Loucy (cell line): Measurements from ENCODE around the gene PARM1.

ENCODE experiments used
- H2AFZ ChIP-seq: fragments of 200-600 bp; sonication (generic); 2 replicates; pipeline ENCODE4 v1.6.0; 2016; ENCODE audit warnings: antibody characterized with exemption, mild to moderate bottlenecking, low read length, moderate library complexity
- H3F3A ChIP-seq: fragments of 200-600 bp; 2 replicates; pipeline ENCODE4 v1.6.0; 2016; ENCODE audit warnings: antibody characterized with exemption, low read depth, mild to moderate bottlenecking
- H3K27me3 ChIP-seq: fragments of 200-600 bp; sonication (generic); 2 replicates; pipeline ENCODE4 v1.6.1; 2014; ENCODE audit warnings: low read length, mild to moderate bottlenecking; ENCODE audit not compliant: insufficient read depth, poor library complexity, severe bottlenecking
- H3K36me3 ChIP-seq: fragments of 200-600 bp; sonication (generic); 2 replicates; pipeline ENCODE4 v1.6.1; 2016; ENCODE audit warnings: low read length; ENCODE audit not compliant: insufficient read depth
- H3K4me1 ChIP-seq: fragments of 200-600 bp; sonication (generic); 2 replicates; pipeline ENCODE4 v1.5.1; 2014; ENCODE audit warnings: low read length, mild to moderate bottlenecking; ENCODE audit not compliant: insufficient read depth, poor library complexity, severe bottlenecking
- H3K4me2 ChIP-seq: fragments of 200-600 bp; sonication (generic); 2 replicates; pipeline ENCODE4 v1.6.0; 2014; ENCODE audit warnings: antibody characterized with exemption, low read length, low read depth, mild to moderate bottlenecking; ENCODE audit not compliant: poor library complexity, severe bottlenecking
- H3K4me3 ChIP-seq: fragments of 200-600 bp; sonication (generic); 2 replicates; pipeline ENCODE4 v1.5.1; 2014; ENCODE audit warnings: low read length, mild to moderate bottlenecking, mixed read lengths; ENCODE audit not compliant: poor library complexity, severe bottlenecking
- H3K79me2 ChIP-seq: fragments of 200-600 bp; sonication (generic); 2 replicates; pipeline ENCODE4 v1.6.1; 2014; ENCODE audit warnings: low read length; ENCODE audit not compliant: insufficient read depth
- H3K9ac ChIP-seq: fragments of 200-600 bp; sonication (generic); 2 replicates; pipeline ENCODE4 v1.6.0; 2014; ENCODE audit warnings: mild to moderate bottlenecking, low read depth, low read length, moderate library complexity; ENCODE audit not compliant: poor library complexity, severe bottlenecking
- H3K9me2 ChIP-seq: fragments of 200-600 bp; sonication (generic); replicated peaks from 2 replicates; pipeline ENCODE4 v1.6.1; 2016; ENCODE audit warnings: low read depth, low read length, mixed read lengths
- H3K9me3 ChIP-seq: fragments of 200-600 bp; sonication (generic); 2 replicates; pipeline ENCODE4 v1.6.1; 2014; ENCODE audit warnings: mild to moderate bottlenecking, antibody characterized with exemption, low read length, low read depth; ENCODE audit not compliant: insufficient read depth
- H4K20me1 ChIP-seq: fragments of 200-600 bp; sonication (generic); 2 replicates; pipeline ENCODE4 v1.6.0; 2014; ENCODE audit warnings: antibody characterized with exemption, low read length, mild to moderate bottlenecking; ENCODE audit not compliant: insufficient read depth, poor library complexity, severe bottlenecking
- CTCF ChIP-seq: fragments of 200-600 bp; sonication (generic); conservative IDR thresholded peaks from 2 replicates; pipeline ENCODE4 v1.5.1; 2014; ENCODE audit warnings: mild to moderate bottlenecking, antibody characterized with exemption, low read length
- EZH2phosphoT487 ChIP-seq: fragments of 200-600 bp; IDR thresholded peaks from 2 replicates; pipeline ENCODE4 v1.6.1; 2018; ENCODE audit warnings: antibody characterized with exemption, mild to moderate bottlenecking, moderate library complexity, borderline replicate concordance

Gene PARM1

GRCh38 chr4:75087416-75087815 is 154.5 kb downstream of the PARM1 start:
- Histone ChIP-seq H3K9me2 (no peaks in the 10 kb centered on the region), H3K27me3 (no peaks in the 10 kb centered on the region), H3K4me3 (no peak overlapping the region), H3K36me3 (no peaks in the 10 kb centered on the region), H4K20me1 (no peaks in the 10 kb centered on the region), H3F3A (no peaks in the 10 kb centered on the region), H3K4me2 (no peak overlapping the region), H3K4me1 (no peaks in the 10 kb centered on the region), H3K9me3 (no peaks in the 10 kb centered on the region), H2AFZ (no peak overlapping the region), H3K9ac (no peak overlapping the region), H3K79me2 (no peaks in the 10 kb centered on the region)
- no peak for TF ChIP-seq EZH2phosphoT487
- TF ChIP-seq CTCF: no peak

GRCh38 chr4:75087865-75088264 is 154.9 kb downstream of the PARM1 start:
- Histone ChIP-seq H3K9me3 (no peaks in the 10 kb centered on the region), H3K4me2 (no peak overlapping the region), H3K4me3 (no peak overlapping the region), H3K79me2 (no peaks in the 10 kb centered on the region), H3F3A (no peaks in the 10 kb centered on the region), H3K27me3 (no peaks in the 10 kb centered on the region), H3K9me2 (no peaks in the 10 kb centered on the region), H3K36me3 (no peaks in the 10 kb centered on the region), H3K4me1 (no peaks in the 10 kb centered on the region), H4K20me1 (no peaks in the 10 kb centered on the region), H2AFZ (no peak overlapping the region), H3K9ac (no peak overlapping the region)
- no peak for TF ChIP-seq CTCF
- TF ChIP-seq EZH2phosphoT487: no peak

DNA sequence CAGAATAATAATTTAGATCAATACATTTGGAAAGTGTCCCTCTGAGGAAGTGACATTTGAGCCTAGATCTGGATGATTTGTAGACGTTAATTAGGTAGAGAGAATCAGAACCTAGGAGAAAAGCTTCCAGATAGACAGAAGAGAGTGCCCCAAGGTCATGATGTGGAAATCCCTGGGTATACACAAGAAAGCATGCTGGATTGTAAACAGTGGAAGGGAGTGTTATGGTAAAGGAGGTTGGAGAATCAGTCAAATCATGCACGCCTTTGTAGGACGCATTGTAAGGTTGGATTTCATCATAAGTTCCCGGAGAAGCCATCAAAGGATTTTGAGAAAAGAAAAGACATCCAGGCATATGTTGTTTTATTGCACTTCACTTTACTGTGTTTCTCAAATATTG is 156.3 kb downstream of the PARM1 start:
- H3K9me2 ChIP-seq: no peaks in the 10 kb centered on the region
- no peak overlapping the region for H3K4me2 ChIP-seq
- no peaks in the 10 kb centered on the region for H3K9me3 ChIP-seq
- no peaks in the 10 kb centered on the region for H4K20me1 ChIP-seq
- no peaks in the 10 kb centered on the region for H3F3A ChIP-seq
- no peak overlapping the region for H3K9ac ChIP-seq
- H3K36me3 ChIP-seq: no peaks in the 10 kb centered on the region
- no peaks in the 10 kb centered on the region for H3K79me2 ChIP-seq
- no peak overlapping the region for H3K4me3 ChIP-seq
- no peaks in the 10 kb centered on the region for H3K4me1 ChIP-seq
- H2AFZ ChIP-seq: no peak overlapping the region
- no peaks in the 10 kb centered on the region for H3K27me3 ChIP-seq
- TF ChIP-seq EZH2phosphoT487: no peak
- TF ChIP-seq CTCF: no peak
